DND-41 (cell line): Measurements from ENCODE around the gene ACSL4.

Experiments
- ATAC-seq: fragments of 200-7000 bp; cut with Tn5 transposase; 3 replicates; pipeline ENCODE4 v1.9.1; 2021; ENCODE audit warnings: low read depth; ENCODE audit not compliant: insufficient read depth
- DNase-seq: peaks from one replicate; pipeline ENCODE4 v3.0.0-alpha.2; 2020
- H2AFZ ChIP-seq: 2 replicates; pipeline ENCODE4 v1.6.0; 2012; ENCODE audit warnings: low read depth, low read length
- H3K27ac ChIP-seq: 2 replicates; pipeline ENCODE4 v1.5.1; 2012; ENCODE audit warnings: low read length, inconsistent platforms
- H3K27me3 ChIP-seq: fragments of 200-600 bp; sonication (generic); 2 replicates; pipeline ENCODE4 v1.6.0; 2012; ENCODE audit warnings: low read length, mild to moderate bottlenecking, inconsistent platforms; ENCODE audit not compliant: insufficient read depth, poor library complexity
- H3K36me3 ChIP-seq: 2 replicates; pipeline ENCODE4 v1.5.1; 2012; ENCODE audit warnings: low read length, inconsistent platforms; ENCODE audit not compliant: insufficient read depth
- H3K4me1 ChIP-seq: 2 replicates; pipeline ENCODE4 v1.5.1; 2012; ENCODE audit warnings: mild to moderate bottlenecking, low read length; ENCODE audit not compliant: insufficient read depth
- H3K4me2 ChIP-seq: 2 replicates; pipeline ENCODE4 v1.6.0; 2012; ENCODE audit warnings: mild to moderate bottlenecking, moderate library complexity, low read length, inconsistent platforms; ENCODE audit not compliant: insufficient read depth
- H3K4me3 ChIP-seq, 2 experiments: fragments of 200-600 bp in 1 of 2; shearing (Covaris generic) in 1 of 2; 2 replicates each; pipeline ENCODE4 v1.5.1; 2012 to 2016; ENCODE audit warnings: inconsistent platforms in 2 of 2, low read length in 2 of 2, mild to moderate bottlenecking in 2 of 2, low read depth in 1 of 2, moderate library complexity in 1 of 2
- H3K79me2 ChIP-seq: 2 replicates; pipeline ENCODE4 v1.6.0; 2012; ENCODE audit warnings: low read length, inconsistent platforms; ENCODE audit not compliant: insufficient read depth
- H3K9ac ChIP-seq: 2 replicates; pipeline ENCODE4 v1.6.0; 2012; ENCODE audit warnings: low read depth, mild to moderate bottlenecking, inconsistent platforms, low read length, moderate library complexity
- H3K9me3 ChIP-seq: 2 replicates; pipeline ENCODE4 v1.5.1; 2012; ENCODE audit warnings: low read length, moderate library complexity, mild to moderate bottlenecking, inconsistent platforms; ENCODE audit not compliant: insufficient read depth, severe bottlenecking
- H4K20me1 ChIP-seq: 2 replicates; pipeline ENCODE4 v1.6.0; 2012; ENCODE audit warnings: low read length; ENCODE audit not compliant: insufficient read depth
- CTCF ChIP-seq: IDR thresholded peaks from 2 replicates; pipeline ENCODE4 v1.5.1; 2012; ENCODE audit warnings: borderline replicate concordance, low read length, moderate library complexity, mild to moderate bottlenecking; ENCODE audit not compliant: poor library complexity, severe bottlenecking; ENCODE audit errors: extremely low read depth
- EZH2 ChIP-seq: IDR thresholded peaks from 3 replicates; pipeline ENCODE4 v1.6.1; 2012; ENCODE audit warnings: borderline replicate concordance, low read depth, mild to moderate bottlenecking, moderate library complexity, low read length, inconsistent platforms; ENCODE audit not compliant: severe bottlenecking

ACSL4 gene

GRCh38 chrX:109720947-109721346 is 12.1 kb downstream of the ACSL4 start:
- Histone ChIP-seq H3K79me2 (peaks cover 78% of the 10 kb centered on the region), H3K9ac (no peak overlapping the region), H3K9me3 (no peaks in the 10 kb centered on the region), H3K36me3 (no peaks in the 10 kb centered on the region), H3K27me3 (no peaks in the 10 kb centered on the region), H3K4me3 (no peak overlapping the region), H3K4me1 (no peaks in the 10 kb centered on the region), H2AFZ (no peak overlapping the region), H4K20me1 (peaks cover 17% of the 10 kb centered on the region; the same call in 1 of the 2 replicates), H3K27ac (no peak overlapping the region), H3K4me2 (no peak overlapping the region)
- ATAC-seq, result no peak
- TF ChIP-seq CTCF, result no peak
- TF ChIP-seq EZH2, result no peak
- DNase-seq, result no peak

GRCh38 chrX:109719264-109719663 is 13.8 kb downstream of the ACSL4 start:
- H3K4me1 ChIP-seq, result no peaks in the 10 kb centered on the region
- peaks cover 17% of the 10 kb centered on the region; the same call in 1 of the 2 replicates for H4K20me1 ChIP-seq
- no peak overlapping the region for H3K27ac ChIP-seq
- peaks cover 80% of the 10 kb centered on the region for H3K79me2 ChIP-seq
- TF ChIP-seq CTCF (no peak), EZH2 (no peak)
- H2AFZ ChIP-seq, result no peak overlapping the region
- H3K4me3 ChIP-seq, result no peak overlapping the region
- H3K9me3 ChIP-seq, result no peaks in the 10 kb centered on the region
- H3K9ac ChIP-seq, result no peak overlapping the region
- no peak overlapping the region for H3K4me2 ChIP-seq
- H3K27me3 ChIP-seq, result no peaks in the 10 kb centered on the region
- DNase-seq, result no peak
- no peaks in the 10 kb centered on the region for H3K36me3 ChIP-seq
- no peak for ATAC-seq

- Histone ChIP-seq H4K20me1 (peaks cover 41% of the 10 kb centered on the region), H3K4me2 (no peak overlapping the region), H3K36me3 (no peaks in the 10 kb centered on the region; the same call in 1 of the 2 replicates), H3K9me3 (no peaks in the 10 kb centered on the region), H3K9ac (no peak overlapping the region), H3K79me2 (peaks cover 80% of the 10 kb centered on the region), H3K27me3 (no peaks in the 10 kb centered on the region), H3K27ac (no peak overlapping the region), H2AFZ (no peak overlapping the region), H3K4me1 (no peaks in the 10 kb centered on the region), H3K4me3 (no peak overlapping the region)
- DNase-seq (no peak), ATAC-seq (no peak)
- no peak for TF ChIP-seq CTCF
- TF ChIP-seq EZH2, result no peak
Measured at GRCh38 chrX:109716431-109717028, 16.5 kb downstream of the ACSL4 start.
